PC-9 (cell line): ENCODE data around the gene CDK5RAP3. TPM values are rescaled to one million over a fixed set of nuclear protein-coding genes. Genes with fewer than 3 reads are reported as not detected.
A peak's percentile ranks its signal among the peaks of the same experiment; 100 is the strongest.

Source experiments
- BruUV-seq: library from RNA; stranded (reverse); fragments of 400-500 nt; replicated peaks from 2 replicates; lab custom pipeline; 2021; lab: Mats Ljungman, UMichigan
- CTCF ChIA-PET: fragments of 300-600 bp; sonication (Branson Sonifier 250); formaldehyde crosslinking; loops from one replicate; lab custom pipeline; 2022; ENCODE audit warnings: antibody characterized with exemption; lab: Charles Lee
- POLR2A ChIA-PET: fragments of 300-600 bp; sonication (Branson Sonifier 250); formaldehyde crosslinking; loops from one replicate; lab custom pipeline; 2022; ENCODE audit warnings: antibody characterized with exemption; ENCODE audit not compliant: unreplicated experiment; lab: Charles Lee
- DNase-seq, 2 experiments: peaks; one replicate each; pipeline versions ENCODE4 v3.0.0 to v3.0.0-alpha.2; 2015 to 2022; ENCODE audit warnings: mixed read lengths in 1 of 2
- H2AFZ ChIP-seq: fragments of 200-600 bp; sonication (generic); 2 replicates; pipeline ENCODE4 v1.8.1; 2017; ENCODE audit warnings: antibody characterized with exemption
- H3F3A ChIP-seq: fragments of 200-600 bp; sonication (generic); 2 replicates; pipeline ENCODE4 v1.8.1; 2017; ENCODE audit warnings: antibody characterized with exemption, mild to moderate bottlenecking, low read depth; ENCODE audit not compliant: insufficient read depth
- H3K27ac ChIP-seq: fragments of 200-600 bp; sonication (generic); 2 replicates; pipeline ENCODE4 v1.6.1; 2016; ENCODE audit warnings: mixed run types
- H3K27me3 ChIP-seq: fragments of 200-600 bp; sonication (generic); 2 replicates; pipeline ENCODE4 v1.6.1; 2016; ENCODE audit warnings: low read depth, mixed run types; ENCODE audit not compliant: insufficient read depth
- H3K36me3 ChIP-seq: fragments of 200-600 bp; sonication (generic); 2 replicates; pipeline ENCODE4 v1.6.1; 2016; ENCODE audit warnings: low read depth, mixed run types
- H3K4me1 ChIP-seq: fragments of 200-600 bp; sonication (generic); replicated peaks from 2 replicates; pipeline ENCODE4 v1.6.1; 2016; ENCODE audit warnings: mixed run types; ENCODE audit not compliant: insufficient read depth
- H3K4me2 ChIP-seq: fragments of 200-600 bp; sonication (generic); 2 replicates; pipeline ENCODE4 v1.6.1; 2017; ENCODE audit warnings: mixed run types
- H3K4me3 ChIP-seq: fragments of 200-600 bp; sonication (generic); 2 replicates; pipeline ENCODE4 v1.6.1; 2016; ENCODE audit warnings: mixed run types
- H3K79me2 ChIP-seq: fragments of 200-600 bp; sonication (generic); 2 replicates; pipeline ENCODE4 v1.6.1; 2017; ENCODE audit warnings: low read depth, mixed run types
- H3K9me2 ChIP-seq: fragments of 200-600 bp; sonication (generic); 2 replicates; pipeline ENCODE4 v1.8.1; 2017; ENCODE audit warnings: mild to moderate bottlenecking; ENCODE audit not compliant: insufficient read depth
- H3K9me3 ChIP-seq: fragments of 200-600 bp; sonication (generic); 2 replicates; pipeline ENCODE4 v1.8.1; 2016; ENCODE audit warnings: low read depth; ENCODE audit not compliant: insufficient read depth
- H4K20me1 ChIP-seq: fragments of 200-600 bp; sonication (generic); 2 replicates; pipeline ENCODE4 v1.8.1; 2017; ENCODE audit not compliant: insufficient read depth
- EZH2 ChIP-seq: fragments of 200-600 bp; sonication (generic); IDR thresholded peaks from 2 replicates; pipeline ENCODE4 v1.8.0; 2017; ENCODE audit warnings: antibody characterized with exemption, low read depth
- intact Hi-C: fragments of 100-400 bp; cut with micrococcal nuclease; formaldehyde crosslinking; loops from one replicate; pipeline ENCODE4 v1.10.0; 2022; ENCODE audit not compliant: unreplicated experiment
- total RNA-seq: library from RNA; stranded (reverse); gene quantifications from 2 replicates; pipeline ENCODE4 v1.2.3, GENCODE V29; 2021
- TF ChIP-seq, protein P1 (sequence below): fragments of 200-600 bp; sonication (generic); conservative IDR thresholded peaks from 2 replicates; pipeline ENCODE4 v1.6.1; 2017; ENCODE audit warnings: mixed run types, antibody characterized with exemption, mild to moderate bottlenecking, moderate library complexity

Gene CDK5RAP3
- total RNA-seq, 1 experiment from 2014 or later: 147 TPM

DNA sequence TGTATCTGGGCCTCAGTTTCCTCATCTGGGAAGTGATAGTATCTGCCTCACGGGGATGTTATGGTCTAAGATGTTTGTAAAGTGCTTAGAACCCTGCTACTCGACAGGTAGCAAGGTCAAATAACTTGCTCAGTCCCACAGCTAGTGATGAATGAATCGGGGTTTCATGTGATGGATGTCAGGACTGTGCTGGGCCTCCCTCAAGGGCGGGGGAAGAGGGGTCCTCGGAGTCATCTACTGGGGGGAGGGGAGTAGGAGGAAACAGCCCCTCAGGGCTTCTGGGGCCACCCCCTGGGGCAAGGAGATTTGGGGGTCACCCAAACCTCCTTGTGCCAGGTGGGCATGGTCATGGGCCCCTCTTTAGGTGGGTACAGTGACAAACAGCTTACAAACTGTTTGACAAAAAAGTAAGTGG is 28.8 kb upstream of the CDK5RAP3 start:
- intact Hi-C loops: loop anchor here (10.0 kb wide), 1 partner anchor 673 kb away; the partner anchor contains the start of genes HOXB7 and HOXB8
- H3K4me1 ChIP-seq: peaks cover 51% of the 10 kb centered on the region

DNA sequence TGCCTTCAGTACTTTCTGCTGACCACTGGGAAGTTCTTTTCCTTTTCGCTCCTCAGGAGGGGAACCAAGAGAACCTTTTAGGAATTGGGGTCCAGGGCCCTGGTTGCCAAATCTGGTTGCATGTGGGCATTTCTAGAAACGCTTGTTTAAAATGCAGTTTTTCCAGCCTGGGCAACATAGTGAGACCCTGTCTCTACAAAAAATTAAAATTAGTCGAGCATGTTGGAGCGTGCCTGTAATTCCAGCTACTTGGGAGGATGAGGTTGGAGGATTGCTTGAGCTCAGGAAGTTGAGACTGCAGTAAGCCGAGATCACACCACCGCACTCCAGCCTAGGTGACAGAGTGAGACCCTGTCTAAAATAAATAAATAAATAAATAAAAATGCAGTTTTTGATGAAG is 28.3 kb upstream of the CDK5RAP3 start:
- CTCF ChIA-PET: interaction anchor here (0.7 kb wide), 1 partner anchor 51 kb away, joined by 4 read pairs; no protein-coding TSS in a partner anchor

More for the DNA sequence above, 28.8 kb upstream of the CDK5RAP3 start:
- H3K9me2 ChIP-seq: no peaks in the 10 kb centered on the region
- peaks cover 8% of the 10 kb centered on the region for H3K36me3 ChIP-seq
- no peak for DNase-seq
- peaks cover 36% of the 10 kb centered on the region; the same call in 1 of the 2 replicates for H3F3A ChIP-seq
- no peaks in the 10 kb centered on the region for H3K27me3 ChIP-seq
- ChIA-PET CTCF (interaction anchor here (0.7 to 1.2 kb wide), 2 partner anchors 49 to 51 kb away, joined by 3 to 4 read pairs; no protein-coding TSS in a partner anchor), POLR2A (no interaction called here)
- H3K4me2 ChIP-seq: peak overlapping the region; percentile 94
- TF ChIP-seq, protein P1, sequence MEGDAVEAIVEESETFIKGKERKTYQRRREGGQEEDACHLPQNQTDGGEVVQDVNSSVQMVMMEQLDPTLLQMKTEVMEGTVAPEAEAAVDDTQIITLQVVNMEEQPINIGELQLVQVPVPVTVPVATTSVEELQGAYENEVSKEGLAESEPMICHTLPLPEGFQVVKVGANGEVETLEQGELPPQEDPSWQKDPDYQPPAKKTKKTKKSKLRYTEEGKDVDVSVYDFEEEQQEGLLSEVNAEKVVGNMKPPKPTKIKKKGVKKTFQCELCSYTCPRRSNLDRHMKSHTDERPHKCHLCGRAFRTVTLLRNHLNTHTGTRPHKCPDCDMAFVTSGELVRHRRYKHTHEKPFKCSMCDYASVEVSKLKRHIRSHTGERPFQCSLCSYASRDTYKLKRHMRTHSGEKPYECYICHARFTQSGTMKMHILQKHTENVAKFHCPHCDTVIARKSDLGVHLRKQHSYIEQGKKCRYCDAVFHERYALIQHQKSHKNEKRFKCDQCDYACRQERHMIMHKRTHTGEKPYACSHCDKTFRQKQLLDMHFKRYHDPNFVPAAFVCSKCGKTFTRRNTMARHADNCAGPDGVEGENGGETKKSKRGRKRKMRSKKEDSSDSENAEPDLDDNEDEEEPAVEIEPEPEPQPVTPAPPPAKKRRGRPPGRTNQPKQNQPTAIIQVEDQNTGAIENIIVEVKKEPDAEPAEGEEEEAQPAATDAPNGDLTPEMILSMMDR: no peak
- no peak for TF ChIP-seq EZH2
- peaks cover 26% of the 10 kb centered on the region for H3K79me2 ChIP-seq
- BruUV-seq: no TSS peak
- no peaks in the 10 kb centered on the region for H4K20me1 ChIP-seq
- H3K9me3 ChIP-seq: no peaks in the 10 kb centered on the region
- peak overlapping the region; percentile 29; the same call in 1 of the 2 replicates for H3K27ac ChIP-seq
- H2AFZ ChIP-seq: peak overlapping the region; percentile 87
- peak overlapping the region; percentile 87 for H3K4me3 ChIP-seq

DNA sequence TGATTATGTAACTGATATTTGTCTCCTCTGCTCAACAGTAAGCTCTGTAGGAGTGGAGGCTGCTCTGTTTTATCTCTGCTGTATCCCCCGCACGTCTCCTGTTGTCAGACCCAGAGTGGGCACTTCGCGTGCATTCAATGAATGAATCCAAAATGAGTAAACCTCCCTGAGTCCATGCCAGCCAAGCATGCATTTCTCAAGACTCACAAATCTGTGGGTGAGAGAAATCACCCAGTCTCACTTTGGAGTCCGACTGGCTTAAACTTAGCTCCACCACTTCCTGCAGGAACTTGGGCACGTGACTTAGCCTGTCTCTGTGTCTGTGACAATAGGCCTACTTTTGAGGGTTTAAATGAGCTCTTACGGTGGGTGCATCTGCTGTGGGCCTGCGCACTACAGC is 25.8 kb upstream of the CDK5RAP3 start:
- intact Hi-C loops: loop anchor here (10.0 kb wide), 1 partner anchor 670 kb away; the partner anchor contains the start of genes HOXB7 and HOXB8
- no peaks in the 10 kb centered on the region for H3K27me3 ChIP-seq
- no peaks in the 10 kb centered on the region for H3K9me2 ChIP-seq
- ChIA-PET POLR2A (no interaction called here), CTCF (no interaction called here)
- H3K4me1 ChIP-seq: peaks cover 53% of the 10 kb centered on the region
- no peak overlapping the region for H2AFZ ChIP-seq
- H3K4me2 ChIP-seq: no peak overlapping the region
- H3K4me3 ChIP-seq: no peak overlapping the region
- TF ChIP-seq, protein P1: no peak
- no peak for TF ChIP-seq EZH2
- H3K36me3 ChIP-seq: peaks cover 20% of the 10 kb centered on the region
- H3K9me3 ChIP-seq: no peaks in the 10 kb centered on the region
- DNase-seq: no peak
- no TSS peak for BruUV-seq
- H3K27ac ChIP-seq: no peak overlapping the region
- H3K79me2 ChIP-seq: peaks cover 26% of the 10 kb centered on the region
- peaks cover 47% of the 10 kb centered on the region; the same call in 1 of the 2 replicates for H3F3A ChIP-seq
- H4K20me1 ChIP-seq: no peaks in the 10 kb centered on the region

More for the DNA sequence above, 28.3 kb upstream of the CDK5RAP3 start:
- peaks cover 23% of the 10 kb centered on the region for H3K79me2 ChIP-seq
- H3K9me3 ChIP-seq: no peaks in the 10 kb centered on the region
- BruUV-seq: no TSS peak
- 0 out of 2 replicates have a peak overlapping the region, but pooled peaks have one; percentile 87 for H2AFZ ChIP-seq
- no peaks in the 10 kb centered on the region for H3K27me3 ChIP-seq
- H3K4me2 ChIP-seq: peak overlapping the region; percentile 94
- intact Hi-C loops: loop anchor here (10.0 kb wide), 1 partner anchor 672 kb away; the partner anchor contains the start of genes HOXB7 and HOXB8
- POLR2A ChIA-PET: interaction anchor here (0.6 kb wide), 1 partner anchor 341 kb away, joined by 3 read pairs; no protein-coding TSS in a partner anchor
- no peaks in the 10 kb centered on the region for H3K9me2 ChIP-seq
- peaks cover 51% of the 10 kb centered on the region for H3K4me1 ChIP-seq
- no peak overlapping the region for H3K27ac ChIP-seq
- peak overlapping the region; percentile 87 for H3K4me3 ChIP-seq
- H4K20me1 ChIP-seq: no peaks in the 10 kb centered on the region
- H3K36me3 ChIP-seq: peaks cover 8% of the 10 kb centered on the region
- H3F3A ChIP-seq: peaks cover 40% of the 10 kb centered on the region; the same call in 1 of the 2 replicates
- no peak for TF ChIP-seq EZH2
- TF ChIP-seq, protein P1: no peak
- DNase-seq: no peak
